Epithelial cell of proximal tubule (primary cell): ENCODE data around the gene SMPD3. TPM values are rescaled to one million over a fixed set of nuclear protein-coding genes. Genes with fewer than 3 reads are reported as not detected.

Experiments
- DNase-seq: peaks from one replicate; pipeline ENCODE4 v3.0.0-alpha.2; 2011; ENCODE audit warnings: low read depth
- H3K4me3 ChIP-seq: 2 replicates; pipeline ENCODE4 v1.5.1; 2011; ENCODE audit warnings: low read depth, mild to moderate bottlenecking, low read length
- total RNA-seq: library from RNA; depleted of rRNA; stranded (reverse); fragments of >200 nt; gene quantifications from 2 replicates; pipeline ENCODE4 v1.2.3, GENCODE V29; 2015
- TF ChIP-seq, protein P1 (sequence below): conservative IDR thresholded peaks from 2 replicates; pipeline ENCODE4 v1.5.1; 2012; ENCODE audit warnings: low read depth, mild to moderate bottlenecking, low read length

The SMPD3 gene
- total RNA-seq, 1 donor from 2014 or later: not detected

DNA sequence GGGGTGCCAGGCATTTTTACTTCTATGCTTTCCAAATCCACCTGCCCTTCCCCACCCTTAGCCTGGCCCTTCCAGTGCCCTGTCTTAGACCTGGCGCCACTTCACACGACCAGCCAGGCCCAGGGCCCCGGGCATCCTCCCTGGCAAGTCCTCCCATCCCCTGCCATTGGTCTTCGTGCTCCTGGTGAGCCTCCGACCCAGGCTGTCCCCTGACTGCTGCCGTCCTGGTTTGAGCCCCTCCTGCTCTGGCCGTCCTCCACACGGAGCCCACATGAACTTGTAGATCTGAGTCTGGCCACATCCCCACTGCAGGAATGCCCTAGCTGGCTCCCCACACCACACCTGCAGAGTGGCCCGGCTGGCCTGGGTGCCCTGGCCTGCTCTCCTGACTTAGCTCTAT lies 93.5 kb downstream of the SMPD3 start:
- TF ChIP-seq, protein P1, sequence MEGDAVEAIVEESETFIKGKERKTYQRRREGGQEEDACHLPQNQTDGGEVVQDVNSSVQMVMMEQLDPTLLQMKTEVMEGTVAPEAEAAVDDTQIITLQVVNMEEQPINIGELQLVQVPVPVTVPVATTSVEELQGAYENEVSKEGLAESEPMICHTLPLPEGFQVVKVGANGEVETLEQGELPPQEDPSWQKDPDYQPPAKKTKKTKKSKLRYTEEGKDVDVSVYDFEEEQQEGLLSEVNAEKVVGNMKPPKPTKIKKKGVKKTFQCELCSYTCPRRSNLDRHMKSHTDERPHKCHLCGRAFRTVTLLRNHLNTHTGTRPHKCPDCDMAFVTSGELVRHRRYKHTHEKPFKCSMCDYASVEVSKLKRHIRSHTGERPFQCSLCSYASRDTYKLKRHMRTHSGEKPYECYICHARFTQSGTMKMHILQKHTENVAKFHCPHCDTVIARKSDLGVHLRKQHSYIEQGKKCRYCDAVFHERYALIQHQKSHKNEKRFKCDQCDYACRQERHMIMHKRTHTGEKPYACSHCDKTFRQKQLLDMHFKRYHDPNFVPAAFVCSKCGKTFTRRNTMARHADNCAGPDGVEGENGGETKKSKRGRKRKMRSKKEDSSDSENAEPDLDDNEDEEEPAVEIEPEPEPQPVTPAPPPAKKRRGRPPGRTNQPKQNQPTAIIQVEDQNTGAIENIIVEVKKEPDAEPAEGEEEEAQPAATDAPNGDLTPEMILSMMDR: no peak
- H3K4me3 ChIP-seq: no peak overlapping the region
- DNase-seq: no peak

DNA sequence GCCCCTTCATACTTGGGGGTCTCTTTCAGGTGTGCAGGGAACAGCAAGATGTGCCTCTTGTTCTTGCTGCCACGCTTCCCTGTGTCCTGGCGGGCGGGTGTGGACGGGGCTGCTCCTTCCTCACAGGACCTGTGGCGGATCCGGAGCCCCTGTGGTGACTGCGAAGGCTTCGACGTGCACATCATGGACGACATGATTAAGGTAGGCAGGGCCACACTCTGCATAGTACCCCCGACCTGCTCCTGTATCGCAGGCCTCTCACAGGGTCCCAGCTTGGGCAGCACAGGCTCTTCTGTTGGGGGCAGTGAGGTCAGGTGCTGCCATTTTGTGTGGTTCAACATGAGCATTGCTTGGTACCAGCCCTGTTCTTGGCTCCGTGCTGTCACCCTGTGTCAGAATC lies 94.9 kb downstream of the SMPD3 start:
- DNase-seq: no peak
- TF ChIP-seq, protein P1: no peak
- no peak overlapping the region for H3K4me3 ChIP-seq

DNA sequence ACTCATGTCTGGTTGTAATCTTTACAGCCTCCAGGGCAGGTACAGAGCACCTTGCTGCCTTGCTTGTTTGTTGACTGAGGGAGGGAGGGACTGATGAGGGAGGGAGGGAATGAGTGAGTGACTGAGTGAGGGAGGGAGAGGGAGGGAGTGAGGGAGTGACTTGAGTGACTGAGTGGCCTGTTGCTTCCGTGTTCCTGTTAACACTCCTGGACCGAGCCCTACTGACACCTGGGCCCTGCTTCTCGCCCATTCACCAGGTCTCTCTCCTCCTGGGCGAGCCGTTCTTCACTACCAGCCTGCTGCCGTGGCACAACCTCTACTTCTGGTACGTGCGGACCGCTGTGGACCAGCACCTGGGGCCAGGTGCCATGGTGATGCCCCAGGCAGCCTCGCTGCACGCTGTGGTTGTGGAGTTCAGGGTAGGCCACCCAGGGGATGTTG lies 96.3 kb downstream of the SMPD3 start:
- TF ChIP-seq, protein P1: no peak
- no peak for DNase-seq
- H3K4me3 ChIP-seq: no peak overlapping the region

DNA sequence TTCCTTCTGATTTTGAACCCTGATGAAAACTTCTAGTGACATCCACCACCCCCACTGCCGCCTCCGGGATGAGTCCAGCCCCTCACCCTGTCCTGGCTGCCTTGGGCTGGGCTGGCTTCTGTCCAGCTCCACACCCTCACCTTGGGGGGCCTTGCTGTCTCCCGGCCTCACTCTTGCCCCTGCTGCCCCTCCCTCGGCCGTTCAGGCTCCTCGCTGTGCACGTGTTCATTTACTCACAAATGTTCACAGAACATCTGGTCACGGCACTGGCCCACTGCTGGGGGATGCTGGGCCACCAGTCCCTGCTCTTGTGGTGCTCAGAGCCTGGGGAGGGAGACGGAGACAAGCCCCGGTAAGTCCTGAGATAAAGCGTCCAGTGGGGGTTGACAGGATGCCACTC lies 96.8 kb downstream of the SMPD3 start:
- TF ChIP-seq, protein P1: no peak
- DNase-seq: no peak
- no peak overlapping the region for H3K4me3 ChIP-seq

DNA sequence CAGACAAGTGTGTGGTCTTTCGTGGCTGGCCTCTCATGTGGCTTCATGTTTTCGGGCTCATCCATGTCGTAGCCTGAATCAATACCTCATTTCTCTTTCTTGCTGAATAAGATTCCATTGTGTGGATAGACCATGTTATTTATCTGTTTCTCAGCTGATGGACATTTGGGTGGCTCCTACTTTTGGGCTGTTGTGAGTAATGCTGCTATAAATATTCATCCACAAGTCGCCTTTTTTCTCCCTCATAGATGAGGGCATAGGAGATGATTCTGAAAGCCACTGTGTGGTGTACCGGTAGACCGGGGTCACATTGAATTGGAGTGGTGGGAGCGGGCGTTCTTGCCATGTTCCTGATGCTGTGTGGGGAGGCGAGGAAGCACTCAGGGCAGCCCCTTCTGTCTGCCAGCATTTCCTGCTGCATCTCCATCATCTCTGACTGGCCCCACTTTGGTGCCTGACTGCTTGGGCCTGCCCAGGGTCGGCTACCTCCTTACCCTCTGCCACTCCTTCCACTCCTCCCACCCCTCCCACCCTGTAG lies 97.4 kb downstream of the SMPD3 start:
- H3K4me3 ChIP-seq: no peak overlapping the region
- TF ChIP-seq, protein P1: no peak
- DNase-seq: no peak

DNA sequence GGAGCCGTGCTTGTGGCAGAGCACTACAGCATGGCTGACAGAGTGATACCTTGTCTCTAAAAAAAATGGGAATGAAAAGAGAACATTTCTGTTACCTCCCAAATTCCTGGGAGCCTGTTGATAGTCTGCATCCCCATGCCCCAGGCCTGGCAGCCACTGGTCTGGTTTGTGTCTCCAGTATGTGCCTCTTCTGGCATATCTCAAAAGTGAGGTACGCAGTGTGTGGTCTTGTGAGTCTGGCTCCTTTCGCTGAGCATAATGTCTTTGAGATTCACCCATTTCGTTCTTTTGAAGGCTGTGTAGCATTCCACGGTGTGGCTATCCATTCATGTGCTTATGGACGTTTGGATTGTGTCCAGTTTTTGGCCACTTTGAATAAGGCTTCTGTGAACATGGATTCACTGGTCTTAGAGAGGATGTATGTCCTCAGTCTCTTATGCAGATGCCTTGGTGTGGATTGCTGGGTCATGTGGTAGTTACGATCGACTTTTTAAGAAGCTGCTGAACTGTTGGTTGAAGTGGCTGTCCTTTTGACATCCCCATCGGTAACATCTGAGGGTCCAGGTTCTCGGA lies 98.4 kb downstream of the SMPD3 start:
- TF ChIP-seq, protein P1: no peak
- no peak overlapping the region for H3K4me3 ChIP-seq
- no peak for DNase-seq
